Bronchial smooth muscle cell (primary cell): ENCODE measurements around the gene ZNF254. TPM values are rescaled to one million over a fixed set of nuclear protein-coding genes. Genes with fewer than 3 reads are reported as not detected.

ENCODE experiments used
- total RNA-seq: library from RNA; depleted of rRNA; stranded (reverse); fragments of >200 nt; gene quantifications from 2 replicates; pipeline ENCODE4 v1.2.1, GENCODE V29; 2014

Gene ZNF254
- total RNA-seq: 7.6 and 8.8 TPM in 2 replicates

GRCh38 chr19:24086974-24087595 is at the start of gene ZNF254:
ZNF254 (plus strand) TSS chr19:24087187; CDS start chr19:24087308, 121 bp downstream.

Other genes with a start within 250 kb of the ZNF254 start
- 0.16 and 0.43 TPM in 2 replicates for gene ZNF726, start 172.3 kb upstream of the ZNF254 start, total RNA-seq